Duodenal mucosa (tissue), 2 donors: Measurements from ENCODE around the gene ARHGEF3.
"Not testable (repeated sequence)": the region's sequence is repeated elsewhere in the genome, so short reads cannot be mapped to it uniquely, and the experiment has no call there.

Experiments used
- H3K27ac ChIP-seq: one replicate; pipeline ENCODE4 v1.7.0; 2013; ENCODE audit warnings: low read depth, low read length
- H3K27me3 ChIP-seq, 2 donors: one replicate each; pipeline ENCODE4 v1.7.0; 2013; ENCODE audit warnings: low read length in 2 of 2, control low read depth in 1 of 2; ENCODE audit not compliant: insufficient read depth in 2 of 2, control insufficient read depth in 1 of 2
- H3K36me3 ChIP-seq, 2 donors: one replicate each; pipeline ENCODE4 v1.7.0; 2013; ENCODE audit warnings: low read length in 2 of 2, control low read depth in 1 of 2; ENCODE audit not compliant: insufficient read depth in 2 of 2, control insufficient read depth in 1 of 2
- H3K4me1 ChIP-seq, 2 donors: one replicate each; pipeline ENCODE4 v1.7.0; 2013; ENCODE audit warnings: low read length in 2 of 2, control low read depth in 1 of 2; ENCODE audit not compliant: insufficient read depth in 2 of 2, control insufficient read depth in 1 of 2
- H3K4me3 ChIP-seq, 2 donors: one replicate each; pipeline ENCODE4 v1.7.0; 2013; ENCODE audit warnings: low read length in 2 of 2, low read depth in 1 of 2
- H3K9ac ChIP-seq, 2 donors: one replicate each; pipeline ENCODE4 v1.7.0; 2013; ENCODE audit warnings: low read length in 2 of 2, low read depth in 1 of 2
- H3K9me3 ChIP-seq, 2 donors: one replicate each; pipeline ENCODE4 v1.7.0; 2013; ENCODE audit warnings: low read length in 2 of 2, control low read depth in 1 of 2; ENCODE audit not compliant: control insufficient read depth in 1 of 2

Gene ARHGEF3

GRCh38 chr3:56742887-56743286, 58.9 kb downstream of the ARHGEF3 start:
- no peaks in the 10 kb centered on the region for H3K4me1 ChIP-seq
- no peak overlapping the region for H3K9ac ChIP-seq
- peaks cover 0 to 4% of the 10 kb centered on the region in 2 donors for H3K36me3 ChIP-seq
- no peaks in the 10 kb centered on the region for H3K9me3 ChIP-seq
- no peak overlapping the region for H3K27ac ChIP-seq
- H3K4me3 ChIP-seq: no peak overlapping the region
- no peaks in the 10 kb centered on the region for H3K27me3 ChIP-seq

GRCh38 chr3:56739036-56739435, 62.7 kb downstream of the ARHGEF3 start:
- no peak overlapping the region for H3K9ac ChIP-seq
- H3K4me1 ChIP-seq: no peaks in the 10 kb centered on the region
- H3K27ac ChIP-seq: no peak overlapping the region
- peaks cover 0 to 6% of the 10 kb centered on the region in 2 donors for H3K36me3 ChIP-seq
- no peaks in the 10 kb centered on the region for H3K27me3 ChIP-seq
- H3K4me3 ChIP-seq: no peak overlapping the region
- no peaks in the 10 kb centered on the region for H3K9me3 ChIP-seq

- H3K27ac ChIP-seq: no peak overlapping the region
- H3K36me3 ChIP-seq: peaks cover 0 to 9% of the 10 kb centered on the region in 2 donors
- H3K4me1 ChIP-seq: no peaks in the 10 kb centered on the region
- H3K9ac ChIP-seq: no peak overlapping the region
- no peaks in the 10 kb centered on the region for H3K27me3 ChIP-seq
- no peak overlapping the region for H3K4me3 ChIP-seq
- H3K9me3 ChIP-seq: no peaks in the 10 kb centered on the region
Observed at GRCh38 chr3:56737006-56737405, 64.7 kb downstream of the ARHGEF3 start.

- Histone ChIP-seq H3K27ac (no peak overlapping the region), H3K9ac (no peak overlapping the region), H3K36me3 (peaks cover 4 to 27% of the 10 kb centered on the region in 2 donors)
Observed at GRCh38 chr3:56732109-56732508, 69.6 kb downstream of the ARHGEF3 start.

GRCh38 chr3:56725175-56725574, 76.6 kb downstream of the ARHGEF3 start:
- Histone ChIP-seq H3K9ac (no peak overlapping the region), H3K4me3 (no peak overlapping the region), H3K4me1 (no peaks in the 10 kb centered on the region), H3K36me3 (peaks cover 0 to 12% of the 10 kb centered on the region in 2 donors), H3K9me3 (no peaks in the 10 kb centered on the region), H3K27ac (no peak overlapping the region), H3K27me3 (no peaks in the 10 kb centered on the region)

More at GRCh38 chr3:56732109-56732508, 69.6 kb downstream of the ARHGEF3 start:
- Histone ChIP-seq H3K4me3 (no peak overlapping the region), H3K4me1 (no peaks in the 10 kb centered on the region), H3K27me3 (no peaks in the 10 kb centered on the region), H3K9me3 (no peaks in the 10 kb centered on the region)

GRCh38 chr3:56724676-56725075, 77.1 kb downstream of the ARHGEF3 start:
- Histone ChIP-seq H3K4me1 (no peaks in the 10 kb centered on the region), H3K4me3 (no peak overlapping the region), H3K27ac (no peak overlapping the region), H3K9me3 (no peaks in the 10 kb centered on the region), H3K27me3 (no peaks in the 10 kb centered on the region), H3K36me3 (peaks cover 0 to 12% of the 10 kb centered on the region in 2 donors), H3K9ac (no peak overlapping the region)

- Histone ChIP-seq H3K4me1 (no peaks in the 10 kb centered on the region), H3K27ac (no peak overlapping the region), H3K9me3 (no peaks in the 10 kb centered on the region), H3K9ac (no peak overlapping the region), H3K4me3 (no peak overlapping the region), H3K36me3 (no peaks in the 10 kb centered on the region), H3K27me3 (no peaks in the 10 kb centered on the region)
Observed at GRCh38 chr3:56720849-56721248, 80.9 kb downstream of the ARHGEF3 start.

- not testable (repeated sequence) for H3K4me1 ChIP-seq, H3K36me3 ChIP-seq, H3K9ac ChIP-seq
Observed at GRCh38 chr3:56718809-56719208, 82.9 kb downstream of the ARHGEF3 start.

GRCh38 chr3:56711344-56711743, 90.4 kb downstream of the ARHGEF3 start:
- Histone ChIP-seq H3K27me3 (no peaks in the 10 kb centered on the region), H3K4me3 (no peak overlapping the region), H3K36me3 (no peaks in the 10 kb centered on the region), H3K27ac (no peak overlapping the region), H3K4me1 (no peaks in the 10 kb centered on the region), H3K9me3 (no peaks in the 10 kb centered on the region), H3K9ac (no peak overlapping the region)

More at GRCh38 chr3:56718809-56719208, 82.9 kb downstream of the ARHGEF3 start:
- H3K9me3 ChIP-seq, H3K4me3 ChIP-seq, H3K27me3 ChIP-seq, H3K27ac ChIP-seq: not testable (repeated sequence)

- H3K27me3 ChIP-seq, H3K27ac ChIP-seq, H3K36me3 ChIP-seq, H3K4me1 ChIP-seq, H3K4me3 ChIP-seq, H3K9ac ChIP-seq, H3K9me3 ChIP-seq: not testable (repeated sequence)
Observed at GRCh38 chr3:56707412-56707811, 94.3 kb downstream of the ARHGEF3 start.

GRCh38 chr3:56706629-56707028, 95.1 kb downstream of the ARHGEF3 start:
- no peak overlapping the region for H3K9ac ChIP-seq
- no peaks in the 10 kb centered on the region for H3K9me3 ChIP-seq
- H3K4me1 ChIP-seq: no peaks in the 10 kb centered on the region
- H3K36me3 ChIP-seq: no peaks in the 10 kb centered on the region
- no peak overlapping the region for H3K4me3 ChIP-seq
- no peak overlapping the region for H3K27ac ChIP-seq
- no peaks in the 10 kb centered on the region for H3K27me3 ChIP-seq
